OCI-LY1 (cell line): ENCODE data around the gene RASL10A.

Experiments used
- H2AFZ ChIP-seq: fragments of 200-600 bp; sonication (generic), shearing (Covaris generic); 2 replicates; pipeline ENCODE4 v1.6.0; 2014; ENCODE audit warnings: antibody characterized with exemption, mild to moderate bottlenecking, low read length
- H3F3A ChIP-seq: fragments of 200-600 bp; sonication (generic), shearing (Covaris generic); 2 replicates; pipeline ENCODE4 v1.6.0; 2014; ENCODE audit warnings: mild to moderate bottlenecking, antibody characterized with exemption, low read length, moderate library complexity; ENCODE audit not compliant: insufficient read depth
- H3K27ac ChIP-seq: fragments of 200-600 bp; sonication (generic); 2 replicates; pipeline ENCODE4 v1.5.1; 2014; ENCODE audit warnings: low read length, mixed run types, mild to moderate bottlenecking, low read depth; ENCODE audit not compliant: poor library complexity, severe bottlenecking
- H3K27me3 ChIP-seq: fragments of 200-600 bp; sonication (generic); 2 replicates; pipeline ENCODE4 v1.6.0; 2014; ENCODE audit warnings: antibody characterized with exemption, mild to moderate bottlenecking, low read length, moderate library complexity; ENCODE audit not compliant: insufficient read depth
- H3K36me3 ChIP-seq: fragments of 200-600 bp; sonication (generic); 2 replicates; pipeline ENCODE4 v1.6.1; 2014; ENCODE audit warnings: mild to moderate bottlenecking, antibody characterized with exemption, low read length, moderate library complexity, mixed read lengths; ENCODE audit not compliant: insufficient read depth
- H3K4me1 ChIP-seq: fragments of 200-600 bp; sonication (generic); 2 replicates; pipeline ENCODE4 v1.5.1; 2014; ENCODE audit warnings: mild to moderate bottlenecking, low read length, moderate library complexity; ENCODE audit not compliant: insufficient read depth, severe bottlenecking
- H3K4me2 ChIP-seq: fragments of 200-600 bp; sonication (generic), shearing (Covaris generic); 2 replicates; pipeline ENCODE4 v1.6.1; 2014; ENCODE audit warnings: low read length
- H3K4me3 ChIP-seq: fragments of 200-600 bp; sonication (generic); 2 replicates; pipeline ENCODE4 v1.5.1; 2014; ENCODE audit warnings: low read length, low read depth, mild to moderate bottlenecking, mixed read lengths; ENCODE audit not compliant: poor library complexity, severe bottlenecking
- H3K79me2 ChIP-seq: fragments of 200-600 bp; shearing (Covaris generic); 2 replicates; pipeline ENCODE4 v1.6.1; 2016; ENCODE audit warnings: mixed run types, low read length, mixed read lengths; ENCODE audit not compliant: insufficient read depth
- H3K9ac ChIP-seq: fragments of 200-600 bp; sonication (generic), shearing (Covaris generic); 2 replicates; pipeline ENCODE4 v1.6.1; 2014; ENCODE audit warnings: mild to moderate bottlenecking, low read length, mixed read lengths
- H3K9me2 ChIP-seq: fragments of 200-600 bp; sonication (generic), shearing (Covaris generic); 2 replicates; pipeline ENCODE4 v1.6.1; 2014; ENCODE audit warnings: low read depth, mild to moderate bottlenecking, low read length, mixed read lengths
- H3K9me3 ChIP-seq: fragments of 200-600 bp; shearing (Covaris generic); 2 replicates; pipeline ENCODE4 v1.6.1; 2014; ENCODE audit warnings: low read length, mixed read lengths
- H4K20me1 ChIP-seq: fragments of 200-600 bp; sonication (generic), shearing (Covaris generic); 2 replicates; pipeline ENCODE4 v1.6.0; 2016; ENCODE audit warnings: mild to moderate bottlenecking, low read length; ENCODE audit not compliant: insufficient read depth
- EZH2 ChIP-seq: fragments of 200-600 bp; sonication (generic), shearing (Covaris generic); IDR thresholded peaks from 2 replicates; pipeline ENCODE4 v1.8.0; 2017; ENCODE audit warnings: borderline replicate concordance, mixed run types, mild to moderate bottlenecking, antibody characterized with exemption, low read length, moderate library complexity, mixed read lengths
- TF ChIP-seq, protein P1 (sequence below): fragments of 200-600 bp; sonication (generic), shearing (Covaris generic); IDR thresholded peaks from 2 replicates; pipeline ENCODE4 v1.5.1; 2017; ENCODE audit warnings: mild to moderate bottlenecking, antibody characterized with exemption, low read length, moderate library complexity, mixed read lengths

Gene RASL10A

DNA sequence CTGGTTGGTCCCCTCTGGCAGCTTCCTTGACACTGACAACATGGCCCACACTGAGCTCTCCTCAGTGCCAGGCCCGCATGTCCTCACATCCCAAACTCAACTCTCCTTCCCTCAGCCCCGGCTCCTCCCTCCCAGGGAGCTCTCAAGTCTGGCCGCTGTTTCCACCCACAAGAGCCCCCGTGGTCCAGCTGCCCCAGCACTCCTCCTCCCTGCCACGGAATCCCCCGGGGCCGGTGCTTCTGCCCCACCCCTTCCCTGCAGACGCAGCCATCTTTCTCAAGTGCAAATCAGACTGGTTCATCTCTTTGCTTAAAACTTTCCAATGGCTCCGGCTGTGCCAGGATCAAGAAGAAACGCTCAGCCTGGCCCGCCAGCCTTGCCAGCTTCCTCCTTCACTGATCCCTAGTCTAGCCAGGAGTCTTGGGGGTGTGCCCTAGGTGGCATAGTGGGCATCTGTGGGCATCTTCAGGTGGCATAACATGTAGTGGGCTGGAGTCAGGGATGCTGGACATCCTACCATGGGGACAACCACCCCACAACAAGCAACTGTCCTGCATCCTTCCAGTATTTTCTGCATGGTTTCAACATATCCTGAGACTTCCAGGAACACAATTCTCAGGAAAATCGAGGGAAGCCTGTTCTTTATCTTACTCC is 22.3 kb upstream of the RASL10A start:
- H3K9ac ChIP-seq: no peak overlapping the region
- no peak overlapping the region for H3K27ac ChIP-seq
- no peak overlapping the region for H3K4me2 ChIP-seq
- no peaks in the 10 kb centered on the region for H3K27me3 ChIP-seq
- H3K9me2 ChIP-seq: no peaks in the 10 kb centered on the region
- no peaks in the 10 kb centered on the region for H3K9me3 ChIP-seq
- no peak for TF ChIP-seq EZH2
- no peaks in the 10 kb centered on the region for H3F3A ChIP-seq
- no peak overlapping the region for H2AFZ ChIP-seq
- no peak overlapping the region for H3K4me3 ChIP-seq
- H3K36me3 ChIP-seq: peaks cover 96% of the 10 kb centered on the region
- no peaks in the 10 kb centered on the region for H3K4me1 ChIP-seq
- H4K20me1 ChIP-seq: no peaks in the 10 kb centered on the region
- H3K79me2 ChIP-seq: no peaks in the 10 kb centered on the region

DNA sequence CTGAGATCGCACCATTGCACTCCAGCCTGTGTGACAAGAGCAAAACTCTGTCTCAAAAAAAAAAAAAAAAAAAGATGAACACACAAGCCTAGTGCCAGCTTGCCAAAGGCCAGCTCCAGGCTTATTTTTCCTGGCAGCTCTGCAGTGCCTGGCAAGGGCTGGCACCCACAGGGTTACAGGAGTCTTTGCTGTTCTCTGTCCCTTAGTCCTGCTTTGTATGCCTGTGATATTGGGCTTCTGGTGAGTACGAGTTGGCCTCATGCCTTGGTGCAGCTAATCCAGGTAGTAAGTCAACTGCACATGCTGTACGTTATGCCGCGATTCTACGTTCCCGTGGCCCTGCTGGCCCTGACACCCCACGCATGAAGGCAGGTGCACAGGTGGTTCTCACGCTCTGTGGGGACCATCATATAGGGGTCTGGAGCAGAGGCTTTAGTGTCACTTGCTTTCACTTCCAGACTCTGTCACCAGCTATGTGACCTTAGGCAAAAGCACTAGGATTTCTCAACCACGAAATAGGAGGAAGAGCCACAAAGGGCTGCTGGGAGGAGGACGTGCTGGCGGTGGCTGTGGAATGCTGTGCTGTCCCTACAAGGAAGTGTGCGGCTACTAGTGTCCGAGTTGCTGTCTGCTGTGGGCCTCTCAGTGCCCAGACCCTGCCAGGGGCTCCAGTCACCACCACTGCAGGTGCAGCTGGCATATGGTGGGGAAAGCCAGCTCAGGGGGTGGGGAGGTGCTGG is 21.4 kb upstream of the RASL10A start:
- H3K4me2 ChIP-seq: no peak overlapping the region
- no peaks in the 10 kb centered on the region for H3K9me3 ChIP-seq
- H4K20me1 ChIP-seq: no peaks in the 10 kb centered on the region
- no peaks in the 10 kb centered on the region for H3K79me2 ChIP-seq
- H3K4me1 ChIP-seq: no peaks in the 10 kb centered on the region
- H3K4me3 ChIP-seq: no peak overlapping the region
- H3F3A ChIP-seq: no peaks in the 10 kb centered on the region
- no peak overlapping the region for H3K27ac ChIP-seq
- no peak for TF ChIP-seq EZH2
- TF ChIP-seq, protein P1, sequence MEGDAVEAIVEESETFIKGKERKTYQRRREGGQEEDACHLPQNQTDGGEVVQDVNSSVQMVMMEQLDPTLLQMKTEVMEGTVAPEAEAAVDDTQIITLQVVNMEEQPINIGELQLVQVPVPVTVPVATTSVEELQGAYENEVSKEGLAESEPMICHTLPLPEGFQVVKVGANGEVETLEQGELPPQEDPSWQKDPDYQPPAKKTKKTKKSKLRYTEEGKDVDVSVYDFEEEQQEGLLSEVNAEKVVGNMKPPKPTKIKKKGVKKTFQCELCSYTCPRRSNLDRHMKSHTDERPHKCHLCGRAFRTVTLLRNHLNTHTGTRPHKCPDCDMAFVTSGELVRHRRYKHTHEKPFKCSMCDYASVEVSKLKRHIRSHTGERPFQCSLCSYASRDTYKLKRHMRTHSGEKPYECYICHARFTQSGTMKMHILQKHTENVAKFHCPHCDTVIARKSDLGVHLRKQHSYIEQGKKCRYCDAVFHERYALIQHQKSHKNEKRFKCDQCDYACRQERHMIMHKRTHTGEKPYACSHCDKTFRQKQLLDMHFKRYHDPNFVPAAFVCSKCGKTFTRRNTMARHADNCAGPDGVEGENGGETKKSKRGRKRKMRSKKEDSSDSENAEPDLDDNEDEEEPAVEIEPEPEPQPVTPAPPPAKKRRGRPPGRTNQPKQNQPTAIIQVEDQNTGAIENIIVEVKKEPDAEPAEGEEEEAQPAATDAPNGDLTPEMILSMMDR: no peak
- H3K36me3 ChIP-seq: peaks cover 96% of the 10 kb centered on the region
- no peaks in the 10 kb centered on the region for H3K27me3 ChIP-seq
- no peak overlapping the region for H3K9ac ChIP-seq
- no peak overlapping the region for H2AFZ ChIP-seq
- no peaks in the 10 kb centered on the region for H3K9me2 ChIP-seq

DNA sequence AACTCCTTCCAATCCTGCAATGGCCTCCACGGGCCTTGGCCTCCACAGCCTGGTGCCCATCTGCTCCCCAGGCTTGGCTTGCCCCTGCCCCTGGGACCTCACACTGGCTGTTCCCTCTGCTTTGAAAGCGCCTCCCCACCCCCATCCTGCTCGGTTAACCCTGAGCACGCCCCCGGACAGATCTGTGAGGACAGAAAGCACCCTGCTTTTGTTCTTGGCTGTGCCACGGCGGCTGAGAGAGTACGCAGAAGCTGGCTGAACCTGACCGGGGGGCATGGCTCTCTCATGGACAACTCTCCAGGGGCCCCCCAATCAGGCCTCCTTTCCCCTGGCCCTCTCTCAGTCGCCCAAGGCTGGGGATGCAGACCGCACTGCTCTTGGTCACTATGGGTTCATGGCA is 20.2 kb upstream of the RASL10A start:
- H3K4me3 ChIP-seq: no peak overlapping the region
- no peaks in the 10 kb centered on the region for H4K20me1 ChIP-seq
- no peaks in the 10 kb centered on the region for H3K4me1 ChIP-seq
- no peaks in the 10 kb centered on the region for H3K79me2 ChIP-seq
- H3K9me3 ChIP-seq: no peaks in the 10 kb centered on the region
- H2AFZ ChIP-seq: no peak overlapping the region
- no peaks in the 10 kb centered on the region for H3F3A ChIP-seq
- peaks cover 96% of the 10 kb centered on the region for H3K36me3 ChIP-seq
- no peak overlapping the region for H3K4me2 ChIP-seq
- TF ChIP-seq, protein P1: no peak
- no peak for TF ChIP-seq EZH2
- no peak overlapping the region for H3K27ac ChIP-seq
- H3K9me2 ChIP-seq: no peaks in the 10 kb centered on the region
- H3K9ac ChIP-seq: no peak overlapping the region
- H3K27me3 ChIP-seq: no peaks in the 10 kb centered on the region
